GM21825 (cell line): ENCODE measurements around the gene PANX2.
"Not testable (repeated sequence)": the region's sequence is repeated elsewhere in the genome, so short reads cannot be mapped to it uniquely, and the experiment has no call there.

Experiments
- ATAC-seq: cut with Tn5 transposase; IDR thresholded peaks from one replicate; pipeline ENCODE4 v1.9.1; 2021; ENCODE audit warnings: mild to moderate bottlenecking, moderate library complexity; ENCODE audit not compliant: unreplicated experiment

Gene PANX2

DNA sequence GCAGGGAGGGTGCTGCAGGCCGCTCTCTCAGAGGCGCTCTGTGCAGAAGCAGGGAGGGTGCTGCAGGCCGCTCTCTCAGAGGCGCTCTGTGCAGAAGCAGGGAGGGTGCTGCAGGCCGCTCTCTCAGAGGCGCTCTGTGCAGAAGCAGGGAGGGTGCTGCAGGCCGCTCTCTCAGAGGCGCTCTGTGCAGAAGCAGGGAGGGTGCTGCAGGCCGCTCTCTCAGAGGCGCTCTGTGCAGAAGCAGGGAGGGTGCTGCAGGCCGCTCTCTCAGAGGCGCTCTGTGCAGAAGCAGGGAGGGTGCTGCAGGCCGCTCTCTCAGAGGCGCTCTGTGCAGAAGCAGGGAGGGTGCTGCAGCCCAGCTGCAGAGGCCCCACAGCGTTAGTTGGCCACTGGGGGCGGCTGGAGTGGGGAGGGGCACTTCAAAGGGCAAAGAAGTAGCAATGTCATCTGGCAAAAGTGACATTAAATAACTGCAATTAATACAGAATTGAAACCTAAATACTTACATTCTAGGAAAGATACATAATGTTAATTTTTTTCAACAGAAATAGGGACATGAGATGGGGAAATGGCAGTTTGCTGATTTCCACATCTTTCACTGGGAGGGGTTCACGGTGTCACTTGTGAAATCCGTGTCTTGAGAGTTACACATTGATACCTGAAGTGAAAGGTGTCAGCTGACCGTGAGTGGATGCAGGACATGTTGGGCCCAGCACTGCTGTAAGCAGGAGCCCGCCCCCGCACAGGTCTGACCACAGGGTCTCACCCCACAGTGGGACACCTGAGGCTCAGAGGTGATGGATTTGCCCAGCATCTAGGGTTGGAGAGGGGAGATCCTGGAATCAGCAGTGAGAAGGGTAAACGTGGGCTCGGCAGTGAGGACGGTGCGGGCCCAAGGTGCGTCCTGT is 23.0 kb upstream of the PANX2 start:
- ATAC-seq = not testable (repeated sequence)

DNA sequence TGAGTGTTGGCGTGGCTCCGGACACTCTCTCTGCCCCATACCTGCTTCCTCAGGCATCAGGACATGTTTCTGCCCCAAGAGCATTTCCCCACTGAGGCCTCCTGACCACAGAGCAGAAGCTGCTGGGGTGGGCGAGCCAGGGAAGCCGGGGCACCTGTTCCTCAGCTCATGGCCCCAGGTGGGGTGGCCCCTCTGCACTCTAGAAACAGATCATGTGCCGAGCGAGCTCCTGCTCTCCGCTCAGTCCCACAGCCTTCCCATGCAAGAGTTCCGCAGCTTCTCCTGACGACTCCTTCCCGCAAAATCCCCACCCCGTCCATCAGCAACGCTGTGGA is 22.4 kb upstream of the PANX2 start:
- no peak for ATAC-seq

DNA sequence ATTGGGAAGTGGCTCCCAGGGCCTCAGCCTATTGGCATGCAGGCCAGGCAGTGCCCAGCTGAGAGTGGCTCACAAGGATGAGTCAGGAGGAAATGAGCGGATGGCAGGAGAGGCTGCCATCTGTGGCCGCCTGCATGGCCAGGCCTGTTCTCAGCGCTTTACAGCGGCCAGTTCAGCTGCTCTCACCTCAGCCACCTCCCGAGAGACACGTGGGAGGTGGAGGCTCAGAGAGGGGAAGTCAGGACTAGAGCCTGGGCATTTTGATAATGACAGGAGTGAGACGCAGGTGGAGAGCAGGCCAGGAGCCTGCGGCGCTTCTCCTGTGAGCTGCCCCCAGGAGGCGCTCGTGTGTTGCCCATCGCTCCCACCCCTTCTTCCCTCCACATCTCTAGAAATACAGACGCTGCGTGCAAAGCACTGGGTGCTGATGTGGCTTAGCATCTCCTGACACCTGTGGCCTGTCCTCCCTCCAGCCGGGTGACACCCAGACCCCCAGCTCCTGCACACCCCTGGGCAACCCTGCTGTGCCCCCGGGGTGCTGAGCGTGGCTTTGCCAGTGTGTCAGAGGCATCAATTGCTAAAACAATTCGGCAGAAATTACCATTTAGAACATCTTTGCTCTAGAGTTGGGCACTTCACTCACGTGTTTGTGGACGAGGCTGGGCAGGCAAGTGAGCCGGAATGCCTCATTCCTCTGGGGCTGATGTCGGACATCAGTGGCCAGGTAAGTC is 21.4 kb upstream of the PANX2 start:
- no peak for ATAC-seq

GRCh38 chr22:50150161-50151129 is 20.1 kb upstream of the PANX2 start:
- no peak for ATAC-seq

DNA sequence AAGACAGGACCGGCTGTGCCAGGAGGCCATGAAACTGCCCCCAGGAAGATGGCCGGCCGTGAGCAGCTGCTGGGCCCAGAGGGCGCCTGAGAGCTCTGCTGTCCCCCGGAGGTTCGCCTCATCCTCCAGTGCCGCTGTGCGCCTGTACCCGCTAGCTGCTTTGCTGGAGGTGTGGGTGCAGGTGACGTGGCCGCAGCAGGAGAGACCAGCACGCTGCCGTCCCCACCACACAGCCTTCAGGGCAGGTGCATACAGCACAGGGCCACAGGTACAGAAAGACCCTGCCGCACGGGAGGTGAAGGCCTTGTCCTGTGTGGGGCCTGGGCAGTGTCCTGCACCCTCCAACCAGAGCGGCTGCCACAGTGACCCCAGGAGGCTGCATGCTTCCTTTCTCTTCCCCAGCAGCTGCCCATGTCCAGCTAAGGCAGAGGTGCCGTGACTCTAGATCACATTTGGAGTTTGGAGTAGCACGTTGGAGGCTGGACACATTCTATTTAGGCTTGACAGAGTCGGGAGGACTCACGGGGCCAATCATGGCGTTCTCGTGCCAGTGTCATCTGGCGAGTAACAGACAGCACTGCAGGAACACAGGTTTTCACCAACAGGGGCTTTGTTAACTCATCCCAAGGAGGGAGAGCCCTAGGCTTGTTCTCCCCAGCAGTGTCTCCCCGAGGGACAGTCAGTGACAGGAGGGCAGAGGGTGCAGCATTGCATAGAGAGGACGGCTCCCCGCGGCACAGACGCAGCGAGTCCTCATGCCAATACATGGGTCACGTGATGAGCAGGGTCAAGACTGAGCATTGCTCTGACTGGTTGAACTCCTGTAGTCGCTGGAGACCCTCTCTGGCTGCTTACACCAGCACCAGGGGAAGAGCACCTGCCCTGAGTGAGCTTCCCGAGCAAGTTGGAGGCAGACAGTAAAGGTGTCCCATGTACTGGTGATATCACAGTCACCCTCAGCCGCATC is 18.7 kb upstream of the PANX2 start:
- no peak for ATAC-seq

GRCh38 chr22:50153056-50153755 is 17.3 kb upstream of the PANX2 start:
- ATAC-seq = no peak

GRCh38 chr22:50153756-50154140 is 16.8 kb upstream of the PANX2 start:
- no peak for ATAC-seq

DNA sequence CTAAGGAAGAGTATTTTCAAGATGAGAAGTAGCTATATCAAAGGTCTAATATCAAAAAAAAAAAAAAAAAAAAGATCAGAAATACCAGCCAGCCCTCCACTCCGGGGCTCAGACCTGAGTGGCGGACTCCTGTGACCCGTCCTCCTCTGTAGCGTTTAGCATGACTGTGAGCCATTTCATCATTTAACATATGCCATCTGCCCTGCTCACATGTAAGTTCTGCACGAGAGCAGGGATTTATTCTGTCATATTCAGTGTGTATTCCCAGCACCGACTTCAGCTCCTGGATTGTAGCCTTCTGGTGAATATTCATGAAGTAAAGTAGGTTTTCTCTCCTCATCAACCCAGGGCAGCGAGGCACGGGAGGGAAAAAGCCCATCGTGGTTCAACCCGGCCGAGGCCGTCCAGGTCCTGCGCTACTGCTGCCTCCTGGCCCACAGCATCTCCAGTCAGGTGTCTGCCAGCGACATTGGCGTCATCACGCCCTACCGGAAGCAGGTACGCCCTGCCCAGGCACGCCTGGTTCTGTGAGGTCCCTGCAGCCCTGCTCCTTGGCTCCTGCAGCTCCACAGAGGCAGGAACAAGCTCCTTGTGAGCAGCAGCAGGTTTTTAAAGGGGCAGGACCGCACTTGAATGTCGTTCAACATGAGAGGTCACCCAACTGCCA is 12.7 kb upstream of the PANX2 start:
- ATAC-seq = no peak

- no peak for ATAC-seq
These were observed 9.6 kb upstream of the PANX2 start for GRCh38 chr22:50160947-50161346.

GRCh38 chr22:50161508-50162390 is 8.8 kb upstream of the PANX2 start:
- ATAC-seq = no peak

GRCh38 chr22:50162391-50162956 is 8.1 kb upstream of the PANX2 start:
- ATAC-seq = no peak

- no peak for ATAC-seq
These were observed 5.0 kb upstream of the PANX2 start for GRCh38 chr22:50165436-50166123.

- no peak for ATAC-seq
These were observed 2.6 kb upstream of the PANX2 start for GRCh38 chr22:50167689-50168489.

- not testable (repeated sequence) for ATAC-seq
These were observed 1.9 kb upstream of the PANX2 start for GRCh38 chr22:50168490-50169180.

DNA sequence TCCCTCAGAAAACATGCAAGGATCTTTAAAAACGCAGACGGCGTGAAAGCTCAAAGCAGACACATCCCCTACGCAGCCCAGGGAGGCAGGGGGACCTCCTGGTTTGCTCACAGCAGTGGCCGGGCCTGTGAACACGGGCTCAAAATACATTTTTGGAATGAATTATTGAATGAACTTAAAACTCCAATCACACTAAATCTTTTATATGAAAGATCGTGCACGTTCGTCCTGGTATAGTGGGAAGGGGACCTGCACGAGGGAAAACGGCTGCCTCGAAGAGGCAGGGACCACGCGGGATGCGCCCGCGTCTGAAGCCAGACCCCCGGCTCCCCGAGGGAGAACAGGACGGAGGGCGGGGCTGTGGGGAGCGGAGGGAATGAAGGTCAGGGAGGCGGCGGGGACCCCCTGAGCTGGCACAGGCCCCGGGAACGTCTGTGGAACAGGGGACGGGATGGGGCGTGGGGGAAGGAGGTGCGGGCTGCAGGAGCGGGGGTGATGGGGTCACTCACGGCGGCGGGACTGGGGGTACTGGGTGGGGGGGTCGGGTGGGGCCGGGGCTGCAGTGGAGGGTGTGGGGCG is 1.3 kb upstream of the PANX2 start:
- no peak for ATAC-seq
